Measurements from ENCODE around the gene FHIP1B.

FHIP1B gene

DNA sequence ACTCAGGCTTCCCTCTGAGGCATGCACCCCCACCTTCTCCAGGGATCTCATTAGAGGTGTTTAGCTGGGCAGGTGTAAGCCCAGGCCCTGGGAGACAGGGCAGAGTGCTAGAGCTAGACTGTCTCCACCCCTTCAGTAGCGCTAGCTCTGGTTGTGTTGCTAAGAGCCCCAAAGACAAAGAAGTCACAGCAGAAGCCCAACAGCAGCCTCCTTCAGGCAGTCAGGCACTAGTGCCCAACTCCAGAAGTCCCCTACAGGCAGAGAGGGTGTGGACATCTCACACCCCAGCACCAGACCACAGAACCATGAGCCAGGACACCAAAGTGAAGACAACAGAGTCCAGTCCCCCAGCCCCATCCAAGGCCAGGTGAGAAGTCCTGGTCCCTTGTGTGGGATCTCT is 4.5 kb upstream of the FHIP1B start, which contains the start of gene CNGA4:
Gene CNGA4 (plus strand): TSS at position 188 of the 400 bp plus-strand sequence. CDS start 118 bp downstream, at position 306.
- DNase-seq = no peak

DNA sequence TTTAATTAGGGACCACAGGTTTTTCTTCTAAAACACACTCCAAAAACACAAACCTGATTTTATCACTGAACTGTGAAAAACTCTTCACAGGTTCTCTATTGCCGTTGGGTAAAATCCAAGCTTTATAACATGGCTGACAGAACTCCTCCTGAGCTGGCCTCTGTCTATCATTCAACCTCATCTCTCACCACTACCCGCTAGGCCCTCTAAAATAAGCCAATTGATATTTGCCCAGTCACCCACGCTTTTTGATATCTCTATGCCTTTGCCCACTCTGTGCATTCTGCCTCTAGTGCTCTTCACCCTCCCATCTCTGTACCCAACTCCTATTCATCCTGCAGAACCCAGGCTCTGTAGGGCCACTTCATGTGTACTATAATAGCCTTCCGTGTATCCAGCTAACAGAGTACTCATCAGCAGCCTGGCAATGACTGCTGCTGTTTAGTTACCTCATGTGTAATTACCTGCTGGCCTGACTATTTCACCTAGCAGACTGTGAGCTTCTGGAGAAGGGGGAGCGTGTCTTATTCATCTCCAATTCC is 3.4 kb upstream of the FHIP1B start:
- DNase-seq = no peak

DNA sequence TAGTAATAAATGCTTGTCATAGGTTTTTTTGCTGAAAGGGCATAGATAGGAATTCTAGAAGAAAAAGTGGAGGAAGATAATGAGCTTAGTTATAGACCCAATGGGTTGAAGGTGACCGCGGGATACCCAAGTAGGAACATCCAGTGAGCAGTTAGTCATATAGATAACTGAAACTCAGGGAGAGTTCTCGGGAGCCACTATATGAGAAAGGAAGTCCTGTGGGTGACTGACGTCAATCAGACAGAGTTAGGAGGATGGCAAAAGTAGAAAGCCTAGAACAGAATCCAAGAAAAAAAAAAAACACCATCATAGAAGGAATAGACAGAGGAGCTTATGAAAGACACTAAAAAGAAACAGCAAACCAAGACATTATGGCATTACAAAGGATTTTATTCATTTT is 2.8 kb upstream of the FHIP1B start:
- DNase-seq = no peak

DNA sequence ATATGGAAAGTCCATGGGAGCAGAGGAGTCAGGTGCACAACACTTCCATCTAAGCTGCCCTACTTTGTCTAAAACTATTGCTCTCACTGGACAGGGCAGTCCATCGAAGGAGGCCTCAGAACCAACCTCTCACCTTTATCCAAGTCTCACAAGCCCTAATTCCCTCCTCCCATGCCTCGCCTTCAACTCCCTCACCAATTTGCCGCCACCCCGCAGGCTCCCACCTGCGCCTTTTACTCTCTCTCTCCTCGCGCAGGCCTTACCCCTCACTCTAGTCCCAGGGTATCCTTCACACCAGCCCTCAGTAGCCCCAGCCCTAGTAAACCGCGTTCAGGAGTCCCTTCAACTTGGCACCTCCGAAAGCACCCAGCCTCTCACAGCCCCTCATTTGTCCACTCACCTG is 451 bp downstream of the FHIP1B start:
- no peak for DNase-seq

DNA sequence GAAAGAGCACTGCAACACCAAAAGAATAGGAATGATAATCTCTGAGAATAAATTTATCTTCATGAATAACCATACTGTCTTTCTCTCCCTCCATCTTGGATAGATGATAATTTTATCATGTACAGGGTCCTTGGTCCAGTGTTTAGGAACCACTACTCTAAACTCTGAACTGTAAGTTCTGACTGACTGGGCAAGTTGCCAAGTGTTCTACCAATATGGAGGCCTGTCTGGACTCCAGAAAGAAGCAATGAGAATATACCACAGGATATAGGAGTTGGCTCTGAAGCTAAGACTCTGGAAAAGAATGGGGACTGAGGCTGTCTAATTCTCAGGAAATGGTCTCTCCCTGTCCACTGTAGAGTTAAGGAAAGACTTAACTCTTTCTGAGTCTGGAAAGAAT is 1.5 kb downstream of the FHIP1B start:
- DNase-seq = no peak

DNA sequence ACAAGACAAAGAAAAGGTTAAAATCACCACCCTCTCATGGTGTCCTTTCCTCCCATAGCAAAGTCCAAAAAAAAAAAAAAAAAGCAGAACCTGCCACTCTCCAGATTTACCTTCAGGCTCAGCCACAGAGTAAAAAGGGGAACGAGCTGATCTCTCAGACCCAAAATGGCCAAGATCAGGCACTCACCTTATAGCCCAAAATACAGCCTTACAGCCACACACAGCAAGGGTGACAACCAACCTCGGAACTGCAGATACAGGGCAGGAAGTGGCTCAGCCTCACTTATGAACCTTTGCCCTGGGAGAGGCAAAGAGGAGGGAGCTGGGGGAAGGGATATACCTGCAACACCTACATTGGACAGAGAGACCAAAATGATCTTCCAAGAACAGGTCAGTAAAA is 4.5 kb downstream of the FHIP1B start:
- DNase-seq = peak; percentile 41

DNA sequence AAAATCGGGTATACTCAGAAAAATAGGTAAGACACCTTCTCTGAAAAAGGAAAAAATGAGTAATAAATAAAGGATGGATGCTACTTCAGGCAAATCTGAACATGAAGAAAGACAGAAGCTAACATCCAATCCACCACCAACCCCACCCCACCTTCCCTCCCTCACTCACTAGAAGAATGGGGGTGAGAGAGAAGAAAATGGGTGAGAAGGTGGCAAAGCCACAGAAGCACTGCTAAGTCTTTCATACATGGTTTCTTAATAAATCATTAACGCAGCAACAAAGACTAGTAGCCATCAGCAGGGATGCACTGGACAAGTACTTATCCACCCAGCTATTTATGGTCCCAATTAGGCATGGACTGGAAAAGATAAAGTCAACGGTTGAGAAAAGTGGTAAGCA is 5.9 kb downstream of the FHIP1B start:
- DNase-seq = peak; percentile 10

DNA sequence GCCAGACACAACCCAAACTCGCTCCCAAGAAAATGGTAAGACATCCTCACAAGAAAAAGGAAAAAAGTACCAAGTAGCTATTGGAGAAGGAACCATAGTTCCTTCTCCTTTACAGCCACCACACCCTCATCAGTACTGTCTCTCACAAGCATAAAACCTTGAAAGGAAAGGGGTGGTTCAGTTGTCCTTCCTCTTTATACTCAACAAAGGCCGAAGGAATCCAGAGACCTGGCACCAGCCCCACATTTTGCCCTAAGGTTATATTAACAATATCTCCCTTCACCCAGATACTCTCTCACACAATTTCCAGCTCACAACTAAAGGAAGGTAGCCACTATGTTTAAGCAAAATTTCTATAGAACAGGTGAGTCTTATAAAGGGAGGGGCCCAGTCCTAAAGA is 8.5 kb downstream of the FHIP1B start:
- no peak for DNase-seq

DNA sequence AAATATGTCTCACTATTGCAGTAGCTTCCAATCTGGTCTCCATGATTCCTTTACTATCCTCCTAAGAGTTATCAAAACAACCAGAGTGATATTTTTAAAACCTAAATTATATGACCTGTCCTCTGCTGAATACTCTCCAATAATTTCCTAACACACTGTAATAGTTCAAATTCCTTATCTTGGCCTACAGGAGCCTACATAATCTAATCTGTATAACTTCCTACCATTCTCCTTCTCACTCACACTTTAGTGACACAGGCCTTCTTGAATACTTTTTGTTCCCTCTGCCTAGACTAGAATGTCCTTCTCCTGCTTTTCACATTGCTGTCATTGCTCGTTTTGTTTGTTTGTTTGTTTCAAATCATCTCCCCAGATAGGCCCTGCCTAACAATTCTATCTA is 9.4 kb downstream of the FHIP1B start:
- DNase-seq = no peak

DNA sequence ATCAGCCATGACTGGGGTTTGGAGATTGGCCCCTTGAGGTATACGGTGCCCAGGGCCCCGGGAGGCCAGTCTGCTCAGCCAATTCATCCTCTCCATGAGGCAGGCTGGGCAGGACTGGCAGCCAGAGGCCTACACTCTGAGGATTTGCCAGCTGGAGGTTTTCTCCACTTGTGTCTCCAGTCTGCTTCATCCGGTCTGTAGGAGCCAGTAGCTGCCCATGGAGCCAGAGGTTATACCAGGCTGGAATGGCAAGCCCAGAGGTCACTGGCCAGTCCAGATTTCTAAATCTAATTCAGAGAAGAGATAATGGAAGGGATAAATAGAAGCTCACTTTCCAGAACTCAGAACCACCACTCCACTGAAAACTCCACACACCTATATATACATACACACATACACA is 10.0 kb downstream of the FHIP1B start:
- no peak for DNase-seq

DNA sequence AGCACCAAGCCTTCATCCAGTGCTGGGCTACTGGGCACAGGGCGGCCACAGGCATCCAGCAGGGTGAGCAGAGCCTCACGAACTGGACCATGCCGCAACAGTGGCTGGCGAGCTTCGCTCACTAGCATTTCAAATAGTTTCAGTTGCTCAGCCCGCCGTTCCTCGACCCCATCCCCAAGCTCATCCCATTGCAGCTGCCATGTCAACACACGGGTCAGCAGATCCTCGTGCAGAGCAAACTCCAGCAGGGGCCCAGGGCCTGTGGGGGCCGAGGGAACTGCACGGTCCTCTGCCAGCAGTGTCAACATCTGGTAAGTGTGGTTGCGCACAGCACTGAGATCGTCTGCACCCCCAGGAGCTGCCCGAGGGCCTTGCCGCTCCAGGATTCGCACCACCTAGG is 10.6 kb downstream of the FHIP1B start:
- no peak for DNase-seq

DNA sequence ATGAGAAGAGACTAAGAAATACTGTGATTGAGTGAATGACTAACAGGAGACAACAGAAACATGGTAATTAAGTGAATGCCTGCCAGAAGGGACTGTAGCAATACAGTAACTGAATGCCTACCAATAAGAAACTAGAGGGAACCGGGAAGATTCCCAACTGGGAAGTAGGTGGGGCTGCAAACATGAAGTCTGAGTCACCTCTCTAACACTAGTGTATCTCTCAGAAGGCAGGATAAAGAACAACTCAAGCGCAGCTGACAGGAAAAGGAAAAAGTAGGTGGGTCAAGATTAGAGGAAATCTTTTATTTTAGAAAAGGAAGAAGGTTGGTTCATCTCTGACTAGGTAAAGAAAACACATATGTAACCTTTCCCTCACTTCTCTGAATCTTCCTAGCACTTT is 15.1 kb downstream of the FHIP1B start:
- DNase-seq = no peak

DNA sequence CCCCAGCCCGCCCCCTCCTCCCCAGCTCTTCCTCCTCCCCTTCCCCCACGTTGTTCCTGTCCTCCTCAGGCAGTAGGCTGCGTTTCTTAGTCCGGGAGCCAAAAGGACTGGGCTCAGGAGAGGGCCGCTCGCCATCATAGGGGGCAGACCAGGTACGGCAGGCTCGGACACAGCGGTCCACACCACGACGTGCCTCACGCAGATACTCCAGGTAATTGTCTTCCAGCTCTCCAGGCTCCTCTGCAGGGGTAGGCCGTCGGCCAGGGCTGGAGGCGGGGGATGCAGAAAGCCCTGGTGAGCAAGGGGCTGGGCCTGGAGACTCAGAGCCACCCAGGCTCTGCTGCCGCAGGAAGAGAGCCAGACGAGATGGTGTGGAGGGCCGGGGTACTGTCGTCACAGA is 16.7 kb downstream of the FHIP1B start:
- DNase-seq = no peak

DNA sequence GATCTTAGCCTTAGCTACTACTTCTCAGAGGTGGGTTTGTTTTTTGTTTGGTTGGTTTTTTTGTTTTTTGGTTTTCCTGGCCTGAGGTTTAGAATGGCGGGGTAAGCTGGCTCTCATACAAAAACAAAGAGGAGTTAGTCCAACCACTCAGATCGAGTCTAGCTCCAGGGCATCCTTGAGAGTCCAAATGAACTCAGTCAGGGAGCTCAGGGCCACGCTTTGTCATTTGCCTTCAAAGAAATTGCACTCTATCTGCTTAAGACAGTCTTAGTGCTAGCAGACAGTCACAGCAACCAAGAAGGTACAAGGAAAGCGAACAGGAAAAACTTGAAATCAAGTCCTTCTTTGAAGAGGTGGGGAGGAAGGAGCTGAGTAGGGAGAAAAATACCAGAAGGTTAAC is 17.9 kb downstream of the FHIP1B start:
- DNase-seq = no peak

DNA sequence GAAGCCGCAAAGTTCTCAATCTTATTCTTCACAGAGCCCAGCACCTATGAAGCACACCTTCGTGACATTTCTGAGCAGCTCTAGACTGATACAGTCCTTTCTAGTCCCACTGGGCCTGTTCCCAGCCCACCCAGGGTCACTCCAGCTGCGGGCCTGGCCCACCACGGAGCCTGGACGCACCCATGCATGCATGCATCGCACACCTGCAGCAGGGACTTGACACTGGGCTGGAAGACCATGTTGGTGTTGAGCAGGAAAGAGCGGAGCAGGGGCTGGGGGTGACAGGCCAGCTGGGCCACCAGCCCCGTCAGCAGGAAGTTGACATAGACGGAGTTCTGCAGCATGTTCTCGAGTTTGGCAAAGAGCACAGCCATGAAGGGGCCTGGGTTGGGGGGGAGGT is 19.9 kb downstream of the FHIP1B start:
- DNase-seq = no peak

DNA sequence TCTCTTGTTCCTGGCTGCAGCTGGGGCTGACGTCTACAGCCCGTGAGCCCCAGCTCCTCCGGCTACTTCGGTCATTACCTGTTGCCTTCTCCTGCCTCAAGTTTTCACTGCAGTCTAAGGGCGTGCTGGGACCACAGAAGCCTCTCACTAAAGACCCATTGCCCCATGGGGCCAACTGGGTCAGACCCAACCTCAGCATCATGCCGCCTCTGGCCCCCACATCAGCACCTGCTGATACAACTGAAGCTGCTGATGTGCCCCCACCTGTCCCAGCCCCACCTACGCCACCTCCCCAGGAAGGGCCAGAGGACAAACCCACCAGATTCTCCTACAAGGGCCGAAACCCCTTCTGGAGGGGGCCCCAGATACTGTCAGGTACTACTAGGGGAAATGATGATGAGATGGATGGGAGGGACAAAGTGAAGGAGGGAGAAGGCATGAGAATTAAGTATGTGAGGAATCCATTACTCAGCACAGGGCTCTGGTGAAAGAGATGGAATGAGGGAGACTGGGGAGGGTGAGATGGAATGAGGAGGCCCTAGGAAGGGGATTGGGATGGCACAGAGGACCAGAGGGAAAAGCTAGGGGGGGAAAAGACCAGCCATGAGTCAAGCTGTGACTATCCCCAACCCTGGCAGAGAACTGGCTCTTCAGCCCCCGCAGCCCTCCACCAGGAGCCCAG is 24.0 kb downstream of the FHIP1B start:
- no peak for DNase-seq

DNA sequence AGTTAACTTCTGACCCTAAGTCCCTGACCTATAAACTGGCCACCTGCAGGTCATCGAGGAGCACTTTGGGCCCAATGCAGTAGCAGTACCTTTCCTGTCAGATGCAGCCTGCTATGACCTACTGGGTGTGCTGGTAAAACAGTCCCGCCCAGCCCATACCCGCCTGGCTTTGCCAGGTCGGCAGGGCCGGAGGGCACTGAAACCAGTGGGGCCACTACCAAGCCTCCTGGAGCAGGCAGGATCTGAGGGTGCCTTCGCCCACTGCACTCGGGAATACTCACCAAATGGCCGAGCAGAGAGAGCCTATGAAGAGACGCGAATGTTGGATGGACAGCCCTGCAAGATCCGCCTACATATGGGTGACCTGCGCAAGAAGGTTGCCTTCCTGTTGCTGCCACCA is 24.6 kb downstream of the FHIP1B start:
- no peak for DNase-seq

DNA sequence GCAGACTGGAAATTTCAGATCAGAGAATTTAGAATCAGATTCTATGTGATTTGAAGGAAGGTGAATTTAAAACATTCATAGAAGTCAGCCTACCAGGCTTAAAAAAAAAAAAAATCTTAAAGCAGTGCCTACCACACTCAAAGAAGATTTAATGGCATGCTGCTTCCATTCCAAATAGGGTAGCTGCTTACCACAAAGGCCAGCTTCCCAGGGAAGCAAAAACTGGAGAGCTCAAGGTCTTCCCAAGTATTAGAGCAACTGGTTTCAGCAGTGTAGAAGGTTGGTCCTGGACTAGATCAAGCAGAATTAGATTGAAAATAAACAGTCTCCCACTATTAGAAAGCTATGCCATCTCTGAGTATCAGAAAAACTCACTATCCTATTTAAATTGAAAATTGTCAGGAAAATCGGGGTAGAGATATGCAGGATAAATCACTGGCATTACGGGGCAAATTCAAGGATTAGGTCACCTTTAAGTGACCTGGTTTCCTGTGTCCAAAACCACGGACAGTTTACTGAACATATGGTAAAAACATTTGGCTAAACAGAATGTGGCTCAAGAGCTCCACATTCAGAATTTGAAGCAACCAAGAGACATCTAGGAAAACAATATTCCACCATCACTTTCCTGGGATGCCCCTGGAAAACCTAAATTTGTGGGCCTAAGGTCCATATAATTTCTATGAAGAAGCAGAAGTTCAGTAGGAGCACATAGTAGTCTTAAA is 27.8 kb downstream of the FHIP1B start:
- DNase-seq = no peak

DNA sequence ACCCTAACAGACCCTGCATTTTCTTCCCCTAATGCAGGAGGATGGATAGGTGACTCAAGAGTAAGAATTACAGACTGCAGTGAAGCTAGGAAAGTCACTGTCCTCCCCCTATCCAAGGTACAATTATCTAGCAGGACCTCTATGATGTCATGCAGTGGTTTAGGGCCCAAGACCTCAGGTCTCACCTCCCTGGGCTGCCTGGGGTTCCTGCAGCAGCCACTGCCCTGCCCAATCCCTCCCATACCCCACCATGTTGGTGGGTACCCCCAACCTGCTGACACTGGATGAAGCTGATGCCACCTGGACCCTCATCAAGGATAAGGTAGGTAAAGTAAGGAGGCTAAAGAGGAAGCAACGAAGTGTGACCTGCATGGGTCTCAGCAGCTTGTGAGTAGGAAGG is 29.1 kb downstream of the FHIP1B start, which contains the start of gene C11orf42:
Gene C11orf42 (plus strand): TSS at position 192 of the 400 bp plus-strand sequence. CDS start 59 bp downstream, at position 251.
- DNase-seq = no peak

DNA sequence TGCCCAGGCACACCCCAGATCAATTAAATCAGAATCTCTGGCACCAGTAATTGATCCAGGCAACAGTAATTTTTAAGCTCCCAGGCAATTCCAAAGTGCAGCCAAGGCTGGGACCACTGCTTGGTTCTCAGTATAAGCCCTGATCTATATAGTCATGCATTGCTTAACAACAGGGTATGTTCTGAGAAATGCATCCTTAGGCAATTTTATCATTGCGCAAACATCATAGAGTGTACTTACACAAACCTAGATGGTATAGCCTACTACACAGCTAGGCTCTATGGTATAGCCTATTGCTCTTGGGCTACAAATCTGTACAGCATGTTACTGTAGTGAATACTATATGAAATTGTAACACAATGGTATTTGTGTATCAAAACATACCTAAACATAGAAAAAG is 29.7 kb downstream of the FHIP1B start:
- DNase-seq = no peak

DNA sequence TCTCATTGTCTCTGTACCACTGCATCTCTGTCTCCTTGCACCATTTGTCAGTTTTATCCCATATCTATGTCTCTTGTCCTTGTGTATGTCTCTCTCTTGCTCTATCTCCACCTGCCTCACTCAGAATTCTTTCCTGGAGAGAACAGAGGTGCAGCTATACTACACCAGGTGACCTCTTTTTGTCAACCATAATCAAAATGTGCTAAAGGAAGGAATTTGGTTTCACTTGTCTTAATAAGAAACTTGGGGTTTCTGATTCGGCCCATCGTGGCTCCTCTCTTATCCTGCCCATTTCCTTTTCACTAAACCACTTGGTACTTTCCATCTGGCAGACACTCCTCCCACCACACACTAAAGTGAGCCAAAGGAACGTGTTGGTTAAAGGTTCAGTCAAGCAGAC is 31.1 kb downstream of the FHIP1B start:
- peak; percentile 39 for DNase-seq

DNA sequence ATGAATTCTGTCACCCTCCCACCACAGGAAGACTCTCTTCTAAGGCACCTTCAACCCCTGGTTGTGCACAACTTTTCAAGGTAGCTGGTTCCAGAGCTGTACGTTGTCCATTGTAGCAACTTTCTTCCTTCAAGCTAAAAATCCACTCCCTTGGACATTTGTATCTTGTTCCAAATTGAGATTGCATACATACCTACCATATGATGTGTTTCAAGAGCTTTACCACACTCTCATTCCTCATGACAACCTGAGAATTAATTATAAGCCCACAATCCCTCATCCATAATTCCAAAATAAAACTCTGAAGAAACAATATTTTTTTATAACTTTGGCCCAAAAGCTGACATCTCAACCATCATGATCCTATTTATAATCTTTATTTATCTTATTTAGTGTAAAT is 32.4 kb downstream of the FHIP1B start:
- no peak for DNase-seq

DNA sequence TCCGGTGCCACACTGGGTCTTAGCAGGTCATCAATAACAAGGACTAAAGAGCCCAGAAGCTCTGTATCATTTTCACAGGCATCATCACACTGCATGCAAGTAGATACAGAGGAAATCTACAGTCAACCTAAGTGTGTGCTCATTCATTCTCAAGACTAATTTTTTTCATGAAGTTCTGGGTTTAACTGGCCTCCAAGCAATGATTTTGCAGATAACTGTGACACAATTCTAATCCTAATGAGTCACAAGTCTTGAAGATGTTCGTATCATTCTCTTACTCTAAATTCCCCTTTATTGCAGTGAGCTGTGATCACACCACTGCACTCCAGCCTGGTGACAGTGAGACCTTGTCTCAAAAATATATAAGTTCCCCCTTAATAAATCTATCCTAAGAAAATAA is 33.0 kb downstream of the FHIP1B start:
- no peak for DNase-seq

DNA sequence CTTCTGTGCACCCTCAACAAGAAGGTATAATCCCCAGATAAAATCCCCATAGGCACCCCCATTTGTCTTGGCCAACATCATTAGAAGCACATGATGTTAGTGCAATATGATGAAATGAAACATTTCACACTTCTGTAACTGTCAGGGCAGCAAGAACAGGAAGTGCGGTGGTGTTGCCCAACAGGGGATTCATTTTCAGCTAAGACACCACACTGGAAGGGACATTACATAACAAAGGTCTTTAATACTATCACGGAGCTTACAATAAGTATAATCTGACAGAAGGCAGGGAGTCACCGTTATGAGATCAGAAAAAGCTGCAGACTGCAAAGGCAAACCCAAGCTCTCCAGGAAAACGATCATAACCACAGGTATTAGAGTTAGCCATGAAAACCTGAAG is 33.5 kb downstream of the FHIP1B start:
- DNase-seq = peak; percentile 47

Data from CD4-positive, alpha-beta T cell treated with Interleukin-10 for 1 hour (primary cell).